SH-SY5Y (cell line): ENCODE results near the gene ATXN7L3.

Source experiments
- GATA2 ChIP-seq: IDR thresholded peaks from 2 replicates; pipeline ENCODE4 v1.6.1; 2011; ENCODE audit warnings: mild to moderate bottlenecking, low read depth, low read length
- GATA3 ChIP-seq: IDR thresholded peaks from 2 replicates; pipeline ENCODE4 v1.6.1; 2011; ENCODE audit warnings: low read depth, mild to moderate bottlenecking, low read length, moderate library complexity

- TF ChIP-seq GATA3, result no peak
- no peak for TF ChIP-seq GATA2
Measured at GRCh38 chr17:44174427-44174826, 25.3 kb downstream of the ATXN7L3 start.
